ENCODE measurements around the gene NEDD4L. TPM values are rescaled to one million over a fixed set of nuclear protein-coding genes. Genes with fewer than 3 reads are reported as not detected.

The NEDD4L gene
- total and polyA plus RNA-seq, 10 of the 15 experiments (the other 5 are each of a cell fraction or from before 2014, with no cell fraction given), result 7.4 to 24.0 (median 17.7) TPM

DNA sequence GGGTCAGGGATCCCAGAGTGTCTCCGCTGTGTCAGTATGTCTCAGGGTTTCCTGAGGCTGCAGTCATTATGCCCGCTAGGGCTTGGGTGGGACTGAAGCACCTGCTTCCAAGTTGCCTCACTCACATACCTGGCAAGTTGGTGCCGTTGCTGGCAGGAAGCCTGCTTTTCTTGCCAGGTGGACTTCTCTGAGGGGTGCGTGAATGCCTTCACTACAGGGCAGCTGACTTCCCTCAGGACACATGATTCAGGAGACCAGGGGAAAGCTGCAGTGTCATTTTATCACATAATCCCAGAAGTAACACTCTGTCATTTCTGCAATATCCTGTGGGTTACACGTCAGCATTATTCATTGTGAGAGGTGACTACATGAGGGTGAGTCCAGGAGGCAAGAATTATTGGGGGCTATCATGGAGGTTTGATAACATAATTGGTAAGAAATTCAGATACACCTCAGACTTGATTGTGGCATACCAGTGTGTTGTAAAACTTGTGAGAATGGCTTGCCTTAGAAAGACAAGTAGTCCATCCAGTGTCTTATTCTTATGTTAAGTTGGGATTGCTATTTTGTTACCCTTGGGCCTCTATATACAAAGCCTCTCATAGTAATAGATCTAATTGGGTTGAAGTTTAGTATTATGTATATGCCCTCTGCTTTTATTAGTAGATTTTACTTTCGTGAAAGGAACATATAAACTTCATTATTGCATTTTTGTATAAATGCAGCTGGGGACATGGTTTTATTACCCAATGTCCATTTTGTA lies 44.1 kb downstream of the NEDD4L start (continued):
- TF ChIP-seq TAF1 (IDR thresholded peaks at IDR 0.05; ENCODE audit: borderline replicate concordance, low read depth, low read length), result no peak
- TF ChIP-seq IKZF1 (conservative IDR thresholded peaks at IDR 0.05), result peak; percentile 77
- TF ChIP-seq RB1 (IDR thresholded peaks at IDR 0.05; ENCODE audit: borderline replicate concordance), result no peak

DNA sequence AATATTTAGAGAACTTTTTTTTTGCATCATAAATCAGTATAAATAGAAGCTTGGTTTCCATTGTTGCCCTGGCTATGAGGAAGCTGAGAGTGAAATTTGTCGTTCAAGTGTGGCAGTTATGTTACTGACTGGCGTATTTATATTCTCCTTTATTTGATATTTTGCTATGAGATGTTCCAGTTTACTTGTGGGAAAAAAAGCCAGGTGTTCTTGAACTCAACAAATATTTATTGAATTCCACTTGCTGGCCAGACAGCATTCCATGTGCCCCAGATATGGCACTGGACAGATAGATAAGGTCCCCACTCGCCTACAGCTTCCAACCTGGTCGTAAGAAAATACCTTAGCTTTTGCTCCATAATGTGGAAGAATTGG lies 44.7 kb downstream of the NEDD4L start:
- FAIRE-seq, result no peak
- Histone ChIP-seq H3K79me2 (ENCODE audit: control insufficient read depth, insufficient read depth, low read length) (no peaks in the 10 kb centered on the region), H3K4me2 (ENCODE audit: control insufficient read depth, insufficient read depth) (no peak overlapping the region), H2AFZ (ENCODE audit: control insufficient read depth, low read depth, low read length) (no peak overlapping the region), H3K36me3 (ENCODE audit: control insufficient read depth in 2 of 2, insufficient read depth in 2 of 2, low read length in 1 of 2) (no peaks in the 10 kb centered on the region), H3K9ac (ENCODE audit: control insufficient read depth, insufficient read depth, low read length) (no peak overlapping the region), H3K27ac (ENCODE audit: control insufficient read depth, insufficient read depth) (no peak overlapping the region), H3K27me3 (replicated peaks in 1 of 2; ENCODE audit: control insufficient read depth in 2 of 2, insufficient read depth in 2 of 2, low read length in 1 of 2) (no peaks in the 10 kb centered on the region), H3K4me1 (ENCODE audit: control insufficient read depth, insufficient read depth, low read length) (peaks cover 14% of the 10 kb centered on the region), H3K4me3 (no peak overlapping the region), H4K20me1 (ENCODE audit: control insufficient read depth, insufficient read depth) (no peaks in the 10 kb centered on the region), H3K9me3 (replicated peaks; ENCODE audit: control insufficient read depth, insufficient read depth, low read length) (no peaks in the 10 kb centered on the region; the same call in 2 of the 3 replicates)
- DNase-seq (ENCODE audit: low read depth, low spot score), result no peak
- RAD21 ChIA-PET (ENCODE audit: unreplicated experiment), result interaction anchor here (0.6 to 1.6 kb wide), 8 partner anchors 12 to 319 kb away, joined by 3 to 6 read pairs (median 4); no protein-coding TSS in a partner anchor
- TF ChIP-seq ATF7 (IDR thresholded peaks at IDR 0.05; ENCODE audit: low read depth), result no peak
- TF ChIP-seq, protein P1, sequence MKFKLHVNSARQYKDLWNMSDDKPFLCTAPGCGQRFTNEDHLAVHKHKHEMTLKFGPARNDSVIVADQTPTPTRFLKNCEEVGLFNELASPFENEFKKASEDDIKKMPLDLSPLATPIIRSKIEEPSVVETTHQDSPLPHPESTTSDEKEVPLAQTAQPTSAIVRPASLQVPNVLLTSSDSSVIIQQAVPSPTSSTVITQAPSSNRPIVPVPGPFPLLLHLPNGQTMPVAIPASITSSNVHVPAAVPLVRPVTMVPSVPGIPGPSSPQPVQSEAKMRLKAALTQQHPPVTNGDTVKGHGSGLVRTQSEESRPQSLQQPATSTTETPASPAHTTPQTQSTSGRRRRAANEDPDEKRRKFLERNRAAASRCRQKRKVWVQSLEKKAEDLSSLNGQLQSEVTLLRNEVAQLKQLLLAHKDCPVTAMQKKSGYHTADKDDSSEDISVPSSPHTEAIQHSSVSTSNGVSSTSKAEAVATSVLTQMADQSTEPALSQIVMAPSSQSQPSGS (IDR thresholded peaks at IDR 0.05; ENCODE audit: low read length), result no peak
- no peak for TF ChIP-seq HDAC2 (IDR thresholded peaks at IDR 0.05)
- no peak for TF ChIP-seq TARDBP (IDR thresholded peaks at IDR 0.05; ENCODE audit: borderline replicate concordance)
- TF ChIP-seq GATAD2B (conservative IDR thresholded peaks at IDR 0.05; ENCODE audit: low read depth), result no peak
- TF ChIP-seq SREBF1 (IDR thresholded peaks at IDR 0.05; ENCODE audit: low read length), result no peak
- TF ChIP-seq MTA3 (IDR thresholded peaks at IDR 0.05; ENCODE audit: borderline replicate concordance, low read length), result no peak
- TF ChIP-seq RELA (IDR thresholded peaks at IDR 0.05; ENCODE audit: borderline replicate concordance, partially characterized antibody), result no peak
- TF ChIP-seq STAT1 (conservative IDR thresholded peaks at IDR 0.05), result no peak
- TF ChIP-seq, protein P2, sequence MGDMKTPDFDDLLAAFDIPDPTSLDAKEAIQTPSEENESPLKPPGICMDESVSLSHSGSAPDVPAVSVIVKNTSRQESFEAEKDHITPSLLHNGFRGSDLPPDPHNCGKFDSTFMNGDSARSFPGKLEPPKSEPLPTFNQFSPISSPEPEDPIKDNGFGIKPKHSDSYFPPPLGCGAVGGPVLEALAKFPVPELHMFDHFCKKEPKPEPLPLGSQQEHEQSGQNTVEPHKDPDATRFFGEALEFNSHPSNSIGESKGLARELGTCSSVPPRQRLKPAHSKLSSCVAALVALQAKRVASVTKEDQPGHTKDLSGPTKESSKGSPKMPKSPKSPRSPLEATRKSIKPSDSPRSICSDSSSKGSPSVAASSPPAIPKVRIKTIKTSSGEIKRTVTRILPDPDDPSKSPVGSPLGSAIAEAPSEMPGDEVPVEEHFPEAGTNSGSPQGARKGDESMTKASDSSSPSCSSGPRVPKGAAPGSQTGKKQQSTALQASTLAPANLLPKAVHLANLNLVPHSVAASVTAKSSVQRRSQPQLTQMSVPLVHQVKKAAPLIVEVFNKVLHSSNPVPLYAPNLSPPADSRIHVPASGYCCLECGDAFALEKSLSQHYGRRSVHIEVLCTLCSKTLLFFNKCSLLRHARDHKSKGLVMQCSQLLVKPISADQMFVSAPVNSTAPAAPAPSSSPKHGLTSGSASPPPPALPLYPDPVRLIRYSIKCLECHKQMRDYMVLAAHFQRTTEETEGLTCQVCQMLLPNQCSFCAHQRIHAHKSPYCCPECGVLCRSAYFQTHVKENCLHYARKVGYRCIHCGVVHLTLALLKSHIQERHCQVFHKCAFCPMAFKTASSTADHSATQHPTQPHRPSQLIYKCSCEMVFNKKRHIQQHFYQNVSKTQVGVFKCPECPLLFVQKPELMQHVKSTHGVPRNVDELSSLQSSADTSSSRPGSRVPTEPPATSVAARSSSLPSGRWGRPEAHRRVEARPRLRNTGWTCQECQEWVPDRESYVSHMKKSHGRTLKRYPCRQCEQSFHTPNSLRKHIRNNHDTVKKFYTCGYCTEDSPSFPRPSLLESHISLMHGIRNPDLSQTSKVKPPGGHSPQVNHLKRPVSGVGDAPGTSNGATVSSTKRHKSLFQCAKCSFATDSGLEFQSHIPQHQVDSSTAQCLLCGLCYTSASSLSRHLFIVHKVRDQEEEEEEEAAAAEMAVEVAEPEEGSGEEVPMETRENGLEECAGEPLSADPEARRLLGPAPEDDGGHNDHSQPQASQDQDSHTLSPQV (IDR thresholded peaks at IDR 0.05), result no peak
- TF ChIP-seq ZNF24 (IDR thresholded peaks at IDR 0.05), result no peak
- POLR2A ChIA-PET, result interaction anchor here (0.9 to 4.0 kb wide), 2 partner anchors 12 to 23 kb away, joined by 4 to 19 read pairs; no protein-coding TSS in a partner anchor
- BruUV-seq (replicated peaks), result no TSS peak
- 58% methylated on average over 4 of the region's 4 CpGs for WGBS (ENCODE audit: insufficient coverage, insufficient replicate concordance, low lambda C conversion rate, missing lambda C conversion rate)
- CTCF ChIA-PET, result interaction anchor here (0.7 to 2.1 kb wide), 6 partner anchors 11 to 584 kb away, joined by 4 to 8 read pairs (median 6); no protein-coding TSS in a partner anchor
- SMC1A ChIA-PET (ENCODE audit: uncharacterized antibody, unreplicated experiment), result interaction anchor here (1.4 to 8.2 kb wide), 6 partner anchors 11 to 36 kb away, joined by 3 to 78 read pairs (median 7); no protein-coding TSS in a partner anchor
- in situ Hi-C loops (cut with MboI), result no loop called here
- intact Hi-C loops (cut with micrococcal nuclease; ENCODE audit: unreplicated experiment), result no loop called here
- no peak for ATAC-seq
